GM18951 (cell line): Measurements from ENCODE around the gene DPP6.

Source experiments
- POLR2A ChIP-seq: IDR thresholded peaks from 4 replicates; pipeline ENCODE4 v1.6.1; 2011; ENCODE audit warnings: mild to moderate bottlenecking; ENCODE audit not compliant: insufficient read length, insufficient read depth; ENCODE audit errors: extremely low read depth
- in situ Hi-C: fragments of 300-500 bp; cut with MboI; formaldehyde crosslinking; loops from one replicate; pipeline ENCODE4 v1.12.0; 2022; ENCODE audit warnings: low sequenced_read_pairs, mixed read lengths, inconsistent platforms; ENCODE audit not compliant: unreplicated experiment

The DPP6 gene

GRCh38 chr7:154256150-154256549 lies 204.0 kb downstream of the DPP6 start:
- no peak for TF ChIP-seq POLR2A
- in situ Hi-C loops: no loop called here

DNA sequence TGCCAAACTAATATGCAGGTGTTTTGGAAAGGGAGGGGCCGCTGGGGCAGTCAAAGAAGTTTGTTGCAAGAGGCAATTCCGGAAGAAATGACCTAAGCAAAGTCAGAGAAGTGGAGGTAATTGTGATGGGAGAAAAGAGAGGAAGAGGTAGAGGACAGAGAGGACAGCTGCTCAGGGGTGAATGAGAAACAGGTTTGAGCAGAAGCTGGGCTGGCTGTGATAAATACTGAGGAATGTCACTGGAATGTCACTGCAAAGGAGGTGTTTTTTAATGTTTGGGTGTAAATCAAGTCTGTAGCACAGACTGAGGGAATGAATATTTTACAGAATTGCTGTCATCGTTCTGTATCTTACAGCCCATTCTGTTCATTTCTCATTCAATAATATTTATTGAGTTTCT lies 207.2 kb downstream of the DPP6 start:
- TF ChIP-seq POLR2A: no peak
- in situ Hi-C loops: no loop called here

GRCh38 chr7:154287356-154287755 lies 235.2 kb downstream of the DPP6 start:
- in situ Hi-C loops: no loop called here
- no peak for TF ChIP-seq POLR2A

DNA sequence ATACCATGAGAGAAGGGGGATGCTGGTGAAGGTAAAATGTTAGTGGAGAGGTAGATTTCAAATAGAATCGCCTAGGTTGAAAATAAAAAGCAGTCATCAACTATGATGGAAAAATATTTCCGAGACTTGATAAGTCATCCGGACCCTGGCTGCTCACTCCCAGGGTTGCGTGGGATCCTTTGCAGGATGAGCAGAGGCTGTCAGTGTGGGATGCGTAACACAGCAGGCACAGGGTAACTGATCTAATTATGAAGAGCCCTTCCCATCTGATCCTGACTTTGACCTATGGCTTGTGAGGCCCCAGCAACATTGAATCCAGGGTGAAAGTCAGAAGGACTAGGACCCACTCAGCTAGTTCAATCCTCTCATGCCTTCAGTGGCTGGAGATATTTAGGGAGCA lies 236.9 kb downstream of the DPP6 start:
- TF ChIP-seq POLR2A: no peak
- in situ Hi-C loops: no loop called here

DNA sequence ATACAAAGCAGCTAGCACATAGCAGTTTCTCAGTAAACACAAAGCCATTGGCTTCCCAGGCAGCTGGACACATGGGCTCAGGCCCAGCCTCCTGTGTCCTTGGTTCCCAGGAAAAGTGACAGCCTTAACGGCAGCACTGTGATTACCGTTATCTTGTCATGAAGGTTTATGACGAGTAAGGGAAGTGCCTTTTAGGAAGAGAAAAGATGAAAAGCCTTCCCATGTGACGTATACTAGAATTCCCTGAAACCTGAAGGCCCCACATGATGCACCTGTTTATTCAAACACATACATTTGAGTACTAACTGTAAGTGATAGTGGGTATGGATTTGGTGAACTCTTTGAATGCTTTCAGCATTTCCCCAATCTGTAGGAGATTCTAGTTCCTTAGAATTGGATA lies 244.2 kb downstream of the DPP6 start:
- TF ChIP-seq POLR2A: no peak
- in situ Hi-C loops: no loop called here

- in situ Hi-C loops: no loop called here
- no peak for TF ChIP-seq POLR2A
Observed at GRCh38 chr7:154299736-154300135, 247.5 kb downstream of the DPP6 start.

DNA sequence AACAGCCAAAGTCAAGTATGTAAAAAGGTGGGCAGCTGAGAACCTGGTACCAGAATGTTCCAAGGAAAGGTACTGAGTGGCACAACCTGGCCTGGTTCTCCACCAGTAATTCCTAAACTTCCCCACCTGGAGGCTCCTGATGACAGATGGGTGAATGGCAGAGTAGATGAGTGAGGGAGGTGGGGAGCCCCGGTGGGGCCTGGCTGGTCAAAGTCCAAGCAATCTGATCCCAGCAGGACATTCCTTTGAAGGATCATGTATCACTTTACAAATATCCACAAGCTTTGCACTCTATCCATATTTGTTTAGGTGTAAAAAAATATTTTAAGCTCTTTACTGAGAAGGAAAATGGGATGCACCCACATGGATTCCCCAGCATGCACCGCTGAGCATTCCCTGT lies 250.2 kb downstream of the DPP6 start:
- in situ Hi-C loops: no loop called here
- no peak for TF ChIP-seq POLR2A

GRCh38 chr7:154304231-154304630 lies 252.0 kb downstream of the DPP6 start:
- in situ Hi-C loops: no loop called here
- TF ChIP-seq POLR2A: no peak

DNA sequence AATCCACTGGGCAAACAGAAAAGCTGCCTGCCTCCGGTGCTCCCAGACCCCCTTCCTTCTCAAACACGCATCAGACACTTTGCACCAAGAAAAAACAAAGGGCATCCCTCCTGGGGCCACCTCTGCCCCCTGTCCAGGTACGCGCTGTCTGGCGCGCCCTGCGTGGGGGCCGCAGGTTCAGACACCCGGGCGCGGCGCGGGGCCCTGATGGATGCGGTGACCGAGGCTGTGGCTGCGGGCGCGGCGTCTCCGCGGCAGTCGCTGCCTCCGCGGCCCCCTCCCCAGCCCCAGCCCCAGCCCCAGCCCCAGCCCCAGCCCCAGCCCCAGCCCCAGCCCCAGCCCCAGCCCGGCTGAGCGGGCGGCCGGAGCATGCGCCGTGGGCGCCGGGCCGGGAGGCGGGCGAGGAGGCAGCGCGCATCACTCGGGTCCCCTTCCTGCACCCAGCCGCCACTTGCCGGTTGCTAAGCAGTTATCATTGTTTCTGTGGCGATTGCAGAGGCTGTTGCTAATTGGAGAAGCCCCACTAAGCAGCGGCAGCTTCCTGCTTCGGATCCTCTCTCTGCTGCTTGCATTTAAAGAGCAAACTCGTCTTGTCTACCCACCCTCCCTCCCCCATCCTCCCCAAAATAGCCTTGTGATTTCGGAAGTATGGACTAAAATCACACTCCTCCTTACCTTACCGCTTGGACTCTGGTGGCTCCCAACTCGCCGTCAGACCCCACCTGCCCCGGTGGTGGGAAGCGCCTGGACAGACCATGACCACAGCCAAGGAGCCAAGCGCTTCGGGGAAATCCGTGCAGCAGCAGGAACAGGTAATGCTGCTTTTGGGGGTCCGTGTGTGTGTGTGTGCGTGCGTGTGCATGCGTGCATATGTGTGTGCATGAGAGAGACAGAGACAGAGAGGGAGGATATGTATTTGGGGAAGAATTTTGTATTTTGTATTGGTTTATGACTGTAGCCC lies 252.8 kb downstream of the DPP6 start:
- TF ChIP-seq POLR2A: no peak
- in situ Hi-C loops: no loop called here

- TF ChIP-seq POLR2A: no peak
- in situ Hi-C loops: no loop called here
Observed at GRCh38 chr7:154306036-154306435, 253.8 kb downstream of the DPP6 start.

GRCh38 chr7:154308928-154309327 lies 256.7 kb downstream of the DPP6 start:
- in situ Hi-C loops: no loop called here
- no peak for TF ChIP-seq POLR2A

- in situ Hi-C loops: no loop called here
- no peak for TF ChIP-seq POLR2A
Observed at GRCh38 chr7:154310114-154310513, 257.9 kb downstream of the DPP6 start.

DNA sequence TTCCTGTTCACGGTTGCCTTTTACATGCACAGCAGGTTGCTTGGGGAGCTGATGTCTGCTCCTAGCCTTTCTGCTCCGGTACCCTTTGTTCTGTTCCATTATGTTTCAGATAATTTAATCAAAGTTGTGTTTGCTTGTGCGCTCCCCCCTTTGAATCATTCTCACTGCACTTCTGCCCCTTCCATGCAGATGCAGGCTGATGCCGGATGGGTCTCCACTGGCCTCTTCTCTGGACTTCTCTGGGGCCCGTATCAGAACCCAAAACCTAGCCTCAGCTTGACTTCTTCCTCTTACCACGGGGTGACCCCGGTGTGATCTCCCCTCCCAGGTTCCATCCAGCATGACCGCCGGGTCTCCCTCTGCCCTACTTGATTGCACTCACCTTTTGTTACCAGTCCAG lies 272.0 kb downstream of the DPP6 start:
- no peak for TF ChIP-seq POLR2A
- in situ Hi-C loops: no loop called here

- in situ Hi-C loops: no loop called here
- TF ChIP-seq POLR2A: no peak
Observed at GRCh38 chr7:154326421-154326820, 274.2 kb downstream of the DPP6 start.
